GM18505 (cell line): ENCODE results near the gene OR5A2.
"Not testable (repeated sequence)": the region's sequence is repeated elsewhere in the genome, so short reads cannot be mapped to it uniquely, and the experiment has no call there.

ENCODE experiments used
- ATAC-seq: cut with Tn5 transposase; IDR thresholded peaks from one replicate; pipeline ENCODE4 v1.9.1; 2021; ENCODE audit not compliant: unreplicated experiment
- POLR2A ChIP-seq: IDR thresholded peaks from 4 replicates; pipeline ENCODE4 v1.6.1; 2011; ENCODE audit warnings: borderline replicate concordance; ENCODE audit not compliant: insufficient read depth, insufficient read length; ENCODE audit errors: extremely low read depth

The OR5A2 gene, protein sequence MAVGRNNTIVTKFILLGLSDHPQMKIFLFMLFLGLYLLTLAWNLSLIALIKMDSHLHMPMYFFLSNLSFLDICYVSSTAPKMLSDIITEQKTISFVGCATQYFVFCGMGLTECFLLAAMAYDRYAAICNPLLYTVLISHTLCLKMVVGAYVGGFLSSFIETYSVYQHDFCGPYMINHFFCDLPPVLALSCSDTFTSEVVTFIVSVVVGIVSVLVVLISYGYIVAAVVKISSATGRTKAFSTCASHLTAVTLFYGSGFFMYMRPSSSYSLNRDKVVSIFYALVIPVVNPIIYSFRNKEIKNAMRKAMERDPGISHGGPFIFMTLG

DNA sequence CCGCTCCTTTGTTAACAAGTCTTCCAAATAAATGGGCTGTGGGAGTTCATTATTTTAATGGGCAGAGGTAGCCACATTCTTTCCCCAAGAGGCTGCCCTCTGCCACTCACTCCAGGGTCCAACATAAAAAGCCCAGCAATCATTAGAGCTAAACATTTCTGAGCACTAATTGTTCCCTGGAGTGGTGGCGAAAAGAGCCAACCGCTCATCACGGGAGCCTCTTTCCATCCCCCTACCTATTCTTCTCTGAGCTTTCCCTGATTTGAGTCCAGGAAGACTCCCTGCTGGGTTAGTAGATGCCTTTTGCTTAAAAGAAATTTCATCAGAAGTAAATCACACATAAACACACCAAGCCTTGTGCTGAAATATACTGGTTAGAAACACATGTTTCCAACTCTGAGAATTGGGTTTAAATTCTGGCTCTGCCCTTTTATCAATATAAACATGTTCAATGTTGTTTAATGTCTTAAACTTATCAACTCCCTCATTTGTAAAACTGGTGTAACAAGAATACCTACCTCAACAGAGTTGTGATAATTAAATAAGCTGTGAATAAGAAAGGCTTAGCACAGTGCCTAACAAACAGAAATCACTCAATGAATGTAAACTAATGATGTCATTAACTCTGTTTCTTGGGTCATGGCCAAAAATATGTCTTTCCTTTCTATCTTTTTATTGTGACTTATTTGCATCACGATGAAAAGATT, at the start of gene OR5A2:
Gene OR5A2, minus strand, starts transcription at position 53 of the 707 bp plus-strand sequence. CDS start 3,460 bp downstream, outside the sequence.
- TF ChIP-seq POLR2A: no peak
- ATAC-seq: no peak

DNA sequence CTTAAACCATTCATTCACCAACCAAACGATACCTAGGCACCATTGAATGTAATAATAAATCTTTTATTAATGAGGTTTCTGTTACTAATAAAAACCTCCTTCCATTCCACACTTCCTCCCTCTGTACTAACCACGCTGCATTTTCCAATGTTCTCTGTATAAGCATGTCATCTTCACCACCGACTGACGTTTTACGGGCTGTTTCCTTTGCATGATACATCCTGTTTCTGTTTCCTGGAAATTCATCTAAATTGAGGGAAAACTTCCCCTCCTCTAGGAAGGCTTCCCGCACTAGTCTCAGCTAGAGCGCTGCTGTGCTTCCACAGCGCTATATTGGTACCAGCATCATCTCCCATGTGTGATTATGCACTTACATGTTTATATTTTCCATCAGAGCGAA, 49.0 kb upstream of the OR5A2 start:
- no peak for ATAC-seq
- no peak for TF ChIP-seq POLR2A

DNA sequence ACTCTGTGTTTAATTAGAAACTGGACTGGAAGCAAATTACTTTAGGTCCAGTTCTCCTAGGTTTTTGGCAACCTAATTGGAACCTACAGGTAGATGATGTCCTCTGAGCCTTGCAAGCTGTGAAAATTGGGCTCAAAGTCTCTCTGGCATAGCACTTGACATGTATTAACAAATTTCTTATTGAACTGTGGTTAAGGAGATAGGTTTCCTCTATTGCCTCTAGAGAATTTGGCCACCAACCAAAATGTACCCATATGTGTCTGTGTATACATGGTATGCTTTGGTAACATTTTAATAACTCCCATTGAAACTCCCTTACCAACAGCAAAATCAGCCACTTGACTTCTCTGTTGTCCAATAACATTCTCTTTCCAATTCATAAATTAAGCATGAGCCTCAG, 46.8 kb upstream of the OR5A2 start, which contains the start of gene OR4D10:
Gene OR4D10, plus strand, starts transcription at position 301 of the 400 bp plus-strand sequence. CDS start 4,115 bp downstream, outside the sequence.
- no peak for TF ChIP-seq POLR2A
- ATAC-seq: no peak

DNA sequence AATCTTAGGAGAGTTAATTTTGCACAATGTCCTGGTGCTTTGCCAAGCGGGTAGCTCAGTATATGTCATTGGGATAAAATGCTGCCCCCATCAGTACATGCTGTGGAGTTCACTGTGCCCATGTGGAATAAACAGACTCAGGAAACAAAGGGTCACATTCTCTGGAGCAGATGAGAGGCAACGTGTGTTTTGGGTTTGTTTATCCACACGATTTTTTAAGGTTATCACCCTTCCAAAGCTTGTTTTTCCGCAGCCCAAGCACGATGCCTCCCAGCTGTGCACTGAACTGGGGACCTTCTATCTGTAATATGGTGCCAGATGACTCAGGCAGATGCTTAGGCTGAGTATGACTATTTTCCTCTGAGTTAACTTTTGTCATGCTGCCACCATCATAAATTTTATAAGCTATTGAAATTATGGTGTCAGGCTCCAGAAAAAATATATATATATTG, 37.0 kb upstream of the OR5A2 start:
- TF ChIP-seq POLR2A: no peak
- ATAC-seq: no peak

DNA sequence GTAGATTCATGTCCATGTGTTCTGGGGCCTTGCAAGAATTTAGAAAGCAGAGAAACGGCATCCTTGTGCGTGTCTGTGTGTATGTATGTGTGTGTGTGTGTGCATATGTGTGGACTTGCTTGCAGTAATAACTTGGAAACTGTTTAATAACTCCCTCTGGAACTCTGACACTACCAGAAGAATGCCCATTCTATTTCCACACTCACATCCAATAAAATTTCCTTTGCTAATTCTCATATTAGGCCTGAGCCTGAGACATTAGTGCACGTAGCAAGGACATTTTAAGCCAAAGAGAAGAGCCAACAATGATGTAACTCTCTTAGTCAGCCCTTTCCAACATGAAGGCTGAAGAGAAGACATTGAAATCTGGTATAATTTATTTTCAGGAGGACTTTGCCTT, 33.7 kb upstream of the OR5A2 start:
- no peak for ATAC-seq
- TF ChIP-seq POLR2A: no peak

DNA sequence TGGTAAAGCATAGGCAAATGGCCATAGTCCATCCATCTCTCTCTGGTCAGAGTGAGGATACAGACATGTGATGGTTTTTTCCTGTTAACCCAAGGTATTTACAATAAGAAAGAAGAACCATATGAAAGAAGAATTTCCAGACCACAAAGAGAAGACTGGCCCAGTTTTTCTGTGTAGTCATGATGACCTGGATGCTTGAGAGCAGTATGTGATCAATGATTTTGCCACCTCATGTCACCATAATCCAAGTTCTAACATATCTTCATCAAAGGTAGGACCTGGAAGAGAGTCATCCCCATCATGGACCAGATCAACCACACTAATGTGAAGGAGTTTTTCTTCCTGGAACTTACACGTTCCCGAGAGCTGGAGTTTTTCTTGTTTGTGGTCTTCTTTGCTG, 30.4 kb upstream of the OR5A2 start, which contains the start of gene OR4D6:
Gene OR4D6, plus strand, starts transcription at position 301 of the 400 bp plus-strand sequence. Its CDS starts 0 bp downstream, at position 301.
- no peak for TF ChIP-seq POLR2A
- no peak for ATAC-seq

DNA sequence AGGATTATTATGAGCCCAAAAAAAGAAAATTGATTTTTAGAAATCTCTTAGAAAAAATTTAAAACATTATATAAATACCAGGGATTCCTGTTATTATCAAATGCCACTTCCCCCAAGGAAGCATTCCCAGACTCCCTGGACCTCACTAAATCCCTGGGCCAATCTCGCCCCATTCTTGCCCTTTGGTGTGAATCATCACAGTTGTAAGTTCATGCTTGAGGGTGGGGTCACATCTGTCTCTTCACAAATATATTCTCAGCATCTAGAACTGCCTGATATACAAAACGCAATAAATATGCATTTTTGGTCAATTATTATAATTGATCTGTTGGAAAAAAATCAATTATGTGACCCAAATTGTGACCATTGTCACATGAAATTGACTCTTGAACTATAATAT, 22.3 kb upstream of the OR5A2 start:
- no peak for TF ChIP-seq POLR2A
- ATAC-seq: no peak

DNA sequence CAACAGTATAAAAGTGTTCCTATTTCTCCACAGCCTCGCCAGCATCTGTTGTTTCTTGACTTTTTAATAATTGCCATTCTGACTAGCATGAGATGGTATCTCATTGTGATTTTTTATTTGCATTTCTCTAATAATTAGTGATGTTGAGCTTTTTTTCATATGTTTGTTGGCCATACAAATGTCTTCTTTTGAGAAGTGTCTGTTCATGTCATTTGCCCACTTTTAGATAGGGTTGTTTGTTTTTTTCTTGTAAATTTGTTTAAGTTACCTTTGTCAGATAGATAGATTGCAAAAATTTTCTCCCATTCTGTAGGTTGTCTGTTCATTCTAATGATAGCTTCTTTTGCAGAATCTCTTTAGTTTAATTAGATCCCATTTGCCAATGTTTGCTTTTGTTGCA, 19.4 kb upstream of the OR5A2 start:
- not testable (repeated sequence) for ATAC-seq

DNA sequence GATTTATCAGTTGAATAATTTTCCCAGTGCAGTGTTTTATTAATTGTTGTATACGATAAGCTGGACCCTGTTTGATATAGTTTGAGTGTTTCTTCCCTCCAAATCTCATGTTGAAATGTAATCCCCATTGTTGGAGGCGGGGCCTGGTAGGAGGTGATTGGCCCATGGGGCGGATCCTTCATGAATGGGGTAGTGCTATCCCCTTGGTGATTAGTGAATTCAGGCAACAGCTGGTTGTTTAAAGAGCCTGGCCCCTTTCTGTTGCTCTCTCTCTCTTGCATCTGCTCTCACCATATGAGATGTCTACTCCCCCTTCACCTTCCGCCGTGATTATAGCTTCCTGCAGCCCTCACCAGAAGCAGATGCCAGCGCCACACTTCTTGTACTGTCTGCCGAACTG, 11.6 kb upstream of the OR5A2 start:
- TF ChIP-seq POLR2A: no peak
- no peak for ATAC-seq

DNA sequence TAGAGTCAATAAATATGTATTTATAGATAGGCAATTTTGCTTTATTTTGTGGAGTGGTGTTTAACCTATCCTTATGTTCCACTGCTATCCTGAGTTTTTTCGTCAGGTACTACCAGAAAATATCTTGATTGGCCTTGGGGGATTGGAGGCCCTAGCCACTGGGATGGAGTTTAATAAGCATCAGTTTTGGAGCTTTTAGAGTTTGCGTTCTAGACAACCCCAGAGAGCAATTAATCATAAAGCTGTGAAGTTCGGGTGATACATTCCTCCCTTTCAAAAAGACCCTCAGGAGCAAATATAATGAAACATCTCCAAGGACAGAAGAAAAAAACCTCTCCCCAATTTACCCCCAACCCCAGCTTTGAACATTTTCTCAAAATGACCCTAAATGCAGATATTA, 10.0 kb upstream of the OR5A2 start, which contains the start of gene OR5A1:
Gene OR5A1, plus strand, starts transcription at position 301 of the 400 bp plus-strand sequence. CDS start 6,700 bp downstream, outside the sequence.
- no peak for ATAC-seq
- TF ChIP-seq POLR2A: no peak

DNA sequence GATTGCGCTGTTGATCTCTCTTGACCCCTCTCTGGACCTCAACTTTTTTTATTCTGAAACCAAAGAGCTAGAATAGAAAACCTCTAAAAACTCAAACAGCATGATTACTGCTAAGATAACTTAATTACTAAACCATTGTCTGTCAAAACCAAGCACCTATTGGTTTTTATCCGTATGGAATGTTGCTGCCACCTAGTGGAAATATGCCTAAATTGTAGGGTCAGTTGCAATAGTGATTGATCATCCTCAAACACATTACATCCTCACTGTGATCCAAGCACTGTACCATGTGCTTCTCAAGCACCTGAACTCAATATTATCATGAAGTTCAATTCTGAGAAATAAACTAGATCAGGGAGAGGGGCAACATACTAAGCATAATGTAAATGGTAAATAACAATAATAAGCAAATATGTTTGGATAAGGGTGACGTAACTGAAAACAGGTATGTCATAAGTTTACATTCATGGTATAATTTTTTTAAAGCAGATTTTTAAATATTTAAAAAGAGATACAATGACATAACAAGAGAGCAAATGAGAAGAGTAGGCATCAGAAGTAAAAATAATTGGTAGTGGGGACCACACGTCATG, 3.8 kb upstream of the OR5A2 start:
- TF ChIP-seq POLR2A: no peak
- ATAC-seq: peak; percentile 74

DNA sequence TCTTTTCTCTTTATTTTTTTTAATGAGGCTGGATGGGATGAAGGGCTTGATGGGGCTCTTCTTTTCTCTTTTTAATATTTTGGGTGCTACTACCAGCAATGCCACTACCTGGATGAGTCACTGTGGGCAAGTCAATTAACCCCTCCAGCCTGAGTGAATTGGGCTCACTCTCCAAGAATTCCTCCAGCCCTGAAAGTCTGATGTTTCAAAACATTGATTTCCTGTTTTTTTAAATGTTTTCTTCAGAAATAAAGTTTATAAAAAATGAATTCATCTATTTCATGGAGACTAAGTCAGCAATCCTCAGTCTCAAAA, 812 bp upstream of the OR5A2 start:
- no peak for ATAC-seq
- TF ChIP-seq POLR2A: no peak

DNA sequence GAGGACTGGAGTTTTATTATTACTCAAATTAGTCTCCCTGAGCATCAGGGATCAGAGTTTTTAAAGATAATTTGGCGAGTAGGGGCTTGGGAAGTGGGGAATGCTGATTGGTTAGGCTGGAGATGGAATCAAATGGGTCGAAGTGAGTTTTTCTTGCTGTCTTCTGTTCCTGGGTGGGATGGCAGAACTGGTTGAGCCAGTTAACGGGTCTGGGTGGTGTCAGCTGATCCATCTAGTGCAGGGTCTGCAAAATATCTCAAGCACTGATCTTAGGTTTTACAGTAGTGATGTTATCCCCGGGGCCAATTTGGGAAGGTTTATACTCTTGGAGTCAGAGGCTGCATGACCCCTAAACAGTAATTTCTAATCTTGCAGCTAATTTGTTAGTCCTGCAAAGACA, 1.1 kb downstream of the OR5A2 start:
- TF ChIP-seq POLR2A: no peak
- ATAC-seq: no peak

DNA sequence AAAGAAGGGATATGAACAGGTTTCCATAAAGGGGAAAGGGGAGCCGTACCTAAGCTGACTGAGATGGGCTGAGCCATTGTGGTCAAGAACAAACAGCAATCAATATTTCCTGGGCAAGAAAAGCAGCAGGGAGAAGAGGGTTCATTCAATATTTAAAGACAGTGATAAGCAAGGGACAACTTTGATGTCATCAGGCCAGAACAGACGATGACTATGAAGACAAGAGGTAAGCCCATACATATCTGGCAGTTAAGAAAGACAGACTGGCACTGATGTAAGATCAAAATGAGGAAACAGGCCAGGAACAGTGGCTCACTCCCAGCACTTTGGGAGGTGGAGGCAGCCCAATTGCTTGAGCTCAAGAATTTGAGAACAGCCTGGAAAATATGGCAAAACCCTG, 2.4 kb downstream of the OR5A2 start:
- ATAC-seq: no peak
- TF ChIP-seq POLR2A: no peak
